Pancreas (tissue), 10 donors: Measurements from ENCODE around the gene SPRR3. TPM values are rescaled to one million over a fixed set of nuclear protein-coding genes. Genes with fewer than 3 reads are reported as not detected.

ENCODE experiments used
- ATAC-seq, 4 donors: fragments of 200-7000 bp; cut with Tn5 transposase; one replicate each; pipeline versions ENCODE4 v1.8.0 to v1.9.1; 2020; ENCODE audit warnings: mild to moderate bottlenecking in 4 of 4, moderate library complexity in 4 of 4
- DNase-seq, 6 donors: peaks; one replicate each; pipeline ENCODE4 v3.0.0-alpha.2; 2020
- FAIRE-seq: peaks from 2 replicates; lab custom pipeline; 2012; peaks lifted over from hg19 to GRCh38; lab: Jason Lieb, UNC
- H3K27ac ChIP-seq, 4 donors: fragments of 200-600 bp; sonication (generic); 1 replicate in 3 of 4; 2 replicates in 1 of 4; pipeline versions ENCODE4 v1.5.0 to v1.8.0; 2020
- H3K27me3 ChIP-seq, 4 donors: fragments of 200-600 bp; one replicate each; pipeline ENCODE4 v1.8.0; 2021
- H3K36me3 ChIP-seq, 3 donors: fragments of 200-600 bp; sonication (generic) in 1 of 3; one replicate each; pipeline versions ENCODE4 v1.5.0 to v1.8.0; 2020 to 2021
- H3K4me1 ChIP-seq, 3 donors: fragments of 200-600 bp; one replicate each; pipeline ENCODE4 v1.8.0; 2021
- H3K4me3 ChIP-seq, 4 donors: fragments of 200-600 bp; sonication (generic) in 2 of 4; one replicate each; pipeline versions ENCODE4 v1.5.0 to v1.8.0; 2020 to 2021
- H3K9me3 ChIP-seq, 4 donors: fragments of 200-600 bp; one replicate each; pipeline ENCODE4 v1.8.0; 2021
- CTCF ChIP-seq, 4 donors: fragments of 200-600 bp; sonication (generic) in 3 of 4; IDR thresholded peaks; one replicate each; pipeline versions ENCODE4 v1.5.0 to v1.8.0; 2021; ENCODE audit warnings: antibody characterized with exemption in 4 of 4
- WGBS, 2 donors: extraction: QIAGEN DNeasy Blood & Tissue Kit; methylation state at CpG; one replicate each; pipeline ENCODE4 v1.1.7; 2013; 5-methylcytosine and 5-hydroxymethylcytosine counted together
- intact Hi-C, 3 donors: fragments of 100-400 bp; cut with DNase I; formaldehyde crosslinking; loops; one replicate each; pipeline versions ENCODE4 v1.11.1 to v1.14.2; 2022
- polyA plus RNA-seq, 2 donors: library from polyadenylated mRNA; stranded (reverse); fragments of 200-250 nt; gene quantifications; one replicate each; pipeline ENCODE4 v1.2.3, GENCODE V29; 2013
- total RNA-seq, 6 donors: library from RNA; stranded (reverse); fragmentation: NEBNext Ultra II Directional in 4 of 6; extraction: Animal tissue kit (Norgen Biotek cat#: 25700) in 4 of 6; gene quantifications; one replicate each; pipeline versions ENCODE4 v1.2.1 to v1.2.4, GENCODE V29; 2021 to 2023
- donor health status: healthy with polysubstance abuse.
- donor health status: DM: no; HTN: no; CAD: no; lungs with moderate emphysema.
- donor health status: DM: no; HTN: no; CAD: no.
- donor health status: control.
- donor health status: control.
- donor health status: Bipolar disorder and iron deficiency.
- donor health status: DM: yes; HTN: yes; CAD: no.
- donor health status: DM: no; HTN: no; CAD: no.
- donor health status: DM: no; HTN: no; CAD: no.
- donor health status: DM: yes; HTN: yes; CAD: no.

SPRR3 gene
- total and polyA plus RNA-seq, 8 donors: 2.8 to 3.2 TPM; not detected in 6

GRCh38 chr1:153032073-153032472 lies 30.5 kb downstream of the SPRR3 start:
- H3K27me3 ChIP-seq: no peaks in the 10 kb centered on the region
- intact Hi-C loops: no loop called here
- no peak overlapping the region for H3K4me3 ChIP-seq
- DNase-seq (no peak), ATAC-seq (no peak), FAIRE-seq (no peak)
- H3K27ac ChIP-seq: no peak overlapping the region
- H3K36me3 ChIP-seq: no peaks in the 10 kb centered on the region
- no peaks in the 10 kb centered on the region for H3K4me1 ChIP-seq
- H3K9me3 ChIP-seq: no peaks in the 10 kb centered on the region
- TF ChIP-seq CTCF (IDR thresholded peaks at IDR 0.05): no peak

DNA sequence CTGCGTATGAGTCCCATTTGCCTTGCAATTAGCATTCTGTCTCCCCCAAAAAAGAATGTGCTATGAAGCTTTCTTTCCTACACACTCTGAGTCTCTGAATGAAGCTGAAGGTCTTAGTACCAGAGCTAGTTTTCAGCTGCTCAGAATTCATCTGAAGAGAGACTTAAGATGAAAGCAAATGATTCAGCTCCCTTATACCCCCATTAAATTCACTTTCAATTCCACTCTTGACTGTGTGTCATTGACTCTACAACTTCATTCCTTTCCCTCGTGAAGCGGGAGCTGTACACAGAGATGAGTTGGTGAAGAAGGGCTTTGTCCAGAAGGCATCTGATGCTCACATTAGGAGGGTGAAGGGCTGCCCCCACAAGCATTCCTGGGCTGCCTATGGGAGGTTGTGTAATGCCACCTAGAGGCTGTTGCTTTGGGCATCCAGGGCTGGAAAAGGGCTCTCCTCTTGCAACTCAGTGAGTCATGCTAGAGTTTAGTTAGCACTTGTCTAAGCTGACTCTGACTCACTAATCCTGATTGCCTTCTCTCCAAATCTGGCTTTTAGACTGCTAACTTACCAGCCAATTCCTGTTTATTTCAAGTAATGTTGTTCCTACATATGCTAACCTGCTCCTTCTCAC lies 31.2 kb downstream of the SPRR3 start:
- H3K9me3 ChIP-seq: no peaks in the 10 kb centered on the region
- H3K4me3 ChIP-seq: no peak overlapping the region
- intact Hi-C loops: no loop called here
- FAIRE-seq (no peak), ATAC-seq (peak in 2 of 4 donors; percentile 56 to 77), DNase-seq (no peak)
- no peak for TF ChIP-seq CTCF (IDR thresholded peaks at IDR 0.05)
- WGBS, 2 donors: 32 to 47% methylated on average over 3 of the region's 3 CpGs
- no peaks in the 10 kb centered on the region for H3K27me3 ChIP-seq
- H3K4me1 ChIP-seq: no peaks in the 10 kb centered on the region
- no peaks in the 10 kb centered on the region for H3K36me3 ChIP-seq
- no peak overlapping the region for H3K27ac ChIP-seq

DNA sequence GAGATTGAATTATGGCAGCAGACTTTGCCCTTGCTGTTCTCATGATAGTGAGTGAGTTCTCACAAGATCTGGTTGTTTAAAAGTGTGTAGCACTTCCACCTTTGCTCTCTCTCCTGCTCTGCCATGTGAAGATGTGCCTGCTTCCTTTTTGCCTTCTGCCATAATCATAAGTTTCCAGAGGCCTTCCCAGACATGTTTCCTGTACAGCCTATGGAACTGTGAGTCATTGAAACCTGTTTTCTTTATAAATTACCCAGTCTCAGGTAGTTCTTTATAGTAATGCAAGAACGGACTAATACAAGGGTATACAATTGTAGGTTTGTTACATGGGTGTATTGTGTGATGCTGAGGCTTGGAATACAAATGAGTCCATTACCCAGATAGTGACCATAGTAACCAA lies 33.7 kb downstream of the SPRR3 start:
- no peak for DNase-seq
- Histone ChIP-seq H3K27me3 (peaks cover 0 to 3% (median 0%) of the 10 kb centered on the region in 4 donors), H3K4me1 (no peaks in the 10 kb centered on the region), H3K9me3 (no peaks in the 10 kb centered on the region), H3K27ac (no peak overlapping the region), H3K36me3 (no peaks in the 10 kb centered on the region), H3K4me3 (no peak overlapping the region)
- ATAC-seq: no peak
- no peak for FAIRE-seq
- WGBS, 2 donors: 43 to 52% methylated on average over 1 of the region's 1 CpG
- intact Hi-C loops: no loop called here
- TF ChIP-seq CTCF (IDR thresholded peaks at IDR 0.05): no peak

GRCh38 chr1:153040950-153041631 lies 39.5 kb downstream of the SPRR3 start, which contains the start of gene SPRR2D:
SPRR2D (minus strand) TSS chr1:153041120; CDS start chr1:153040346, 774 bp downstream.
- ATAC-seq (no peak), DNase-seq (no peak), FAIRE-seq (no peak)
- TF ChIP-seq CTCF (IDR thresholded peaks at IDR 0.05): no peak
- H3K27ac ChIP-seq: no peak within 1 kb of the TSS
- no peaks in the 10 kb centered on the region for H3K36me3 ChIP-seq
- intact Hi-C loops: loop anchor here in 1 of 3 donors (10.0 kb wide), 1 partner anchor 54 kb away; the partner anchor contains the start of gene SPRR2E
- WGBS, 2 donors: 59 to 63% methylated on average over 4 of the region's 4 CpGs
- H3K4me1 ChIP-seq: no peaks in the 10 kb centered on the region
- no peak within 1 kb of the TSS for H3K4me3 ChIP-seq
- no peaks in the 10 kb centered on the region for H3K9me3 ChIP-seq
- H3K27me3 ChIP-seq: peaks cover 0 to 3% (median 0%) of the 10 kb centered on the region in 4 donors

DNA sequence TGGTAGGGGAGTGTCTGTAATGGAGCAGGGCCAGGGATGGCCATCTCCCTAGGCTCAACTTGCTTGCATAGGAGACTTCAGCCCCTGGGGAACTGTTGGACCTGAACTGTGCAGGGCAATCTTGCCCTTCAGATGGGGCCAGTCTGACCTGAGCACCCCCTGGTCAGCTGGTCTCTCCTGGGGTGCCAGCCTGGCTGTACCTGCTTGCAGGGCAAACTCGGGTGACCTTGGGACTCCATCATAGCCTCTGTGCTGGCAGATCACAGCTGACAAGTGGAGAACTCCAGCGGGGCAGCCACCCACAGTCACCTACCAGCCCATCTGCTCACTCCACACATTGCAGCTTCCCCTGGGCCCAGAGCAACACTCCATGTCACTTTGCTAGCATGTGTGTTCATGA lies 47.7 kb downstream of the SPRR3 start:
- intact Hi-C loops: loop anchor here in 1 of 3 donors (10.0 kb wide), 1 partner anchor 46 kb away; the partner anchor contains the start of gene SPRR2E
- no peak for FAIRE-seq
- Histone ChIP-seq H3K27ac (no peak overlapping the region), H3K9me3 (no peaks in the 10 kb centered on the region), H3K4me1 (no peaks in the 10 kb centered on the region), H3K36me3 (no peaks in the 10 kb centered on the region), H3K27me3 (no peaks in the 10 kb centered on the region), H3K4me3 (no peak overlapping the region)
- WGBS, 2 donors: 55 to 69% methylated on average over 2 of the region's 2 CpGs
- peak in 1 of 6 donors; percentile 29 for DNase-seq
- TF ChIP-seq CTCF (IDR thresholded peaks at IDR 0.05): no peak
- ATAC-seq: no peak
